IPS-20b (cell line): ENCODE measurements around the gene ZNF575.
"Not testable (repeated sequence)": the region's sequence is repeated elsewhere in the genome, so short reads cannot be mapped to it uniquely, and the experiment has no call there.

Source experiments
- H3K27ac ChIP-seq: one replicate; pipeline ENCODE4 v1.5.1; 2013; ENCODE audit warnings: low read length
- H3K27me3 ChIP-seq: 2 replicates; pipeline ENCODE4 v1.6.1; 2013; ENCODE audit warnings: mild to moderate bottlenecking, low read length, inconsistent platforms; ENCODE audit not compliant: insufficient read depth
- H3K36me3 ChIP-seq: 2 replicates; pipeline ENCODE4 v1.6.1; 2013; ENCODE audit warnings: low read depth, mild to moderate bottlenecking, inconsistent platforms, low read length, moderate library complexity; ENCODE audit not compliant: insufficient read depth
- H3K4me1 ChIP-seq: 2 replicates; pipeline ENCODE4 v1.6.1; 2013; ENCODE audit warnings: mild to moderate bottlenecking, control low read depth, inconsistent platforms, low read length, moderate library complexity; ENCODE audit not compliant: insufficient read depth
- H3K4me3 ChIP-seq: 2 replicates; pipeline ENCODE4 v1.5.1; 2013; ENCODE audit warnings: mild to moderate bottlenecking, low read length, inconsistent platforms
- H3K9ac ChIP-seq: 2 replicates; pipeline ENCODE4 v1.6.1; 2013; ENCODE audit warnings: low read depth, mild to moderate bottlenecking, inconsistent platforms, low read length, moderate library complexity
- H3K9me3 ChIP-seq: 2 replicates; pipeline ENCODE4 v1.6.1; 2013; ENCODE audit warnings: mild to moderate bottlenecking, low read depth, low read length, inconsistent platforms; ENCODE audit not compliant: insufficient read depth

The ZNF575 gene

GRCh38 chr19:43533546-43534304 is 737 bp downstream of the ZNF575 start:
- Histone ChIP-seq H3K9me3 (peaks cover 6% of the 10 kb centered on the region; the same call in 1 of the 2 replicates), H3K9ac (peak overlapping the region; percentile 63; the same call in 1 of the 2 replicates), H3K27me3 (no peaks in the 10 kb centered on the region), H3K4me1 (peaks cover 14% of the 10 kb centered on the region; the same call in 1 of the 2 replicates), H3K36me3 (peaks cover 16% of the 10 kb centered on the region), H3K27ac (no peak overlapping the region), H3K4me3 (peak overlapping the region; percentile 70)

- Histone ChIP-seq H3K27me3 (no peaks in the 10 kb centered on the region), H3K36me3 (peaks cover 22% of the 10 kb centered on the region), H3K9ac (peak overlapping the region; percentile 63; the same call in 1 of the 2 replicates), H3K9me3 (peaks cover 12% of the 10 kb centered on the region; the same call in 1 of the 2 replicates), H3K4me3 (peak overlapping the region; percentile 70; the same call in 1 of the 2 replicates), H3K27ac (peak overlapping the region; percentile 56), H3K4me1 (peaks cover 14% of the 10 kb centered on the region; the same call in 1 of the 2 replicates)
These were observed 1.4 kb downstream of the ZNF575 start for GRCh38 chr19:43534305-43534815.

GRCh38 chr19:43534816-43535761 is 2.1 kb downstream of the ZNF575 start:
- Histone ChIP-seq H3K36me3 (peaks cover 27% of the 10 kb centered on the region), H3K9ac (peak overlapping the region; percentile 63; the same call in 1 of the 2 replicates), H3K27me3 (no peaks in the 10 kb centered on the region), H3K27ac (no peak overlapping the region), H3K9me3 (peaks cover 15% of the 10 kb centered on the region; the same call in 1 of the 2 replicates), H3K4me3 (peak overlapping the region; percentile 70; the same call in 1 of the 2 replicates), H3K4me1 (peaks cover 14% of the 10 kb centered on the region; the same call in 1 of the 2 replicates)

- Histone ChIP-seq H3K4me3 (no peak overlapping the region), H3K36me3 (peaks cover 63% of the 10 kb centered on the region), H3K27me3 (no peaks in the 10 kb centered on the region), H3K9me3 (peaks cover 15% of the 10 kb centered on the region; the same call in 1 of the 2 replicates), H3K27ac (no peak overlapping the region), H3K9ac (no peak overlapping the region), H3K4me1 (peaks cover 10% of the 10 kb centered on the region; the same call in 1 of the 2 replicates)
These were observed 5.9 kb downstream of the ZNF575 start for GRCh38 chr19:43538922-43539321.

GRCh38 chr19:43540381-43540780 is 7.4 kb downstream of the ZNF575 start:
- no peak overlapping the region for H3K4me3 ChIP-seq
- no peak overlapping the region for H3K9ac ChIP-seq
- 0 out of 2 replicates have a peak, but pooled peaks cover 4% of the 10 kb centered on the region for H3K4me1 ChIP-seq
- H3K36me3 ChIP-seq = peaks cover 74% of the 10 kb centered on the region
- H3K27ac ChIP-seq = no peak overlapping the region
- H3K9me3 ChIP-seq = peaks cover 15% of the 10 kb centered on the region; the same call in 1 of the 2 replicates
- H3K27me3 ChIP-seq = no peaks in the 10 kb centered on the region

- H3K36me3 ChIP-seq = peaks cover 76% of the 10 kb centered on the region
These were observed 9.1 kb downstream of the ZNF575 start for GRCh38 chr19:43541920-43542650.

GRCh38 chr19:43544077-43544476 is 11.1 kb downstream of the ZNF575 start:
- Histone ChIP-seq H3K9me3 (peaks cover 5% of the 10 kb centered on the region; the same call in 1 of the 2 replicates), H3K36me3 (peaks cover 61% of the 10 kb centered on the region), H3K9ac (no peak overlapping the region), H3K27me3 (no peaks in the 10 kb centered on the region), H3K4me1 (no peaks in the 10 kb centered on the region), H3K27ac (no peak overlapping the region), H3K4me3 (no peak overlapping the region)

More at GRCh38 chr19:43541920-43542650, 9.1 kb downstream of the ZNF575 start:
- no peak overlapping the region for H3K9ac ChIP-seq
- H3K27me3 ChIP-seq = no peaks in the 10 kb centered on the region
- no peak overlapping the region for H3K27ac ChIP-seq
- no peaks in the 10 kb centered on the region for H3K4me1 ChIP-seq
- peaks cover 15% of the 10 kb centered on the region; the same call in 1 of the 2 replicates for H3K9me3 ChIP-seq
- H3K4me3 ChIP-seq = no peak overlapping the region

GRCh38 chr19:43545276-43545675 is 12.3 kb downstream of the ZNF575 start:
- H3K27ac ChIP-seq = no peak overlapping the region
- H3K4me1 ChIP-seq = no peaks in the 10 kb centered on the region
- no peaks in the 10 kb centered on the region for H3K27me3 ChIP-seq
- H3K9ac ChIP-seq = no peak overlapping the region
- no peaks in the 10 kb centered on the region for H3K9me3 ChIP-seq
- peaks cover 58% of the 10 kb centered on the region; the same call in 1 of the 2 replicates for H3K36me3 ChIP-seq
- no peak overlapping the region for H3K4me3 ChIP-seq

- no peak overlapping the region for H3K9ac ChIP-seq
- H3K27me3 ChIP-seq = no peaks in the 10 kb centered on the region
- H3K27ac ChIP-seq = no peak overlapping the region
- H3K36me3 ChIP-seq = peaks cover 58% of the 10 kb centered on the region
- no peaks in the 10 kb centered on the region for H3K9me3 ChIP-seq
- no peaks in the 10 kb centered on the region for H3K4me1 ChIP-seq
- H3K4me3 ChIP-seq = no peak overlapping the region
These were observed 13.0 kb downstream of the ZNF575 start for GRCh38 chr19:43545981-43546380.

- H3K9me3 ChIP-seq = no peaks in the 10 kb centered on the region
- H3K27me3 ChIP-seq = no peaks in the 10 kb centered on the region
- H3K4me3 ChIP-seq = no peak overlapping the region
- no peak overlapping the region for H3K27ac ChIP-seq
- peaks cover 59% of the 10 kb centered on the region for H3K36me3 ChIP-seq
- no peak overlapping the region for H3K9ac ChIP-seq
- H3K4me1 ChIP-seq = no peaks in the 10 kb centered on the region
These were observed 13.6 kb downstream of the ZNF575 start for GRCh38 chr19:43546581-43546980.

GRCh38 chr19:43547926-43548325 is 14.9 kb downstream of the ZNF575 start:
- not testable (repeated sequence) for H3K4me1 ChIP-seq, H3K27me3 ChIP-seq, H3K4me3 ChIP-seq, H3K27ac ChIP-seq, H3K9ac ChIP-seq, H3K9me3 ChIP-seq
- H3K36me3 ChIP-seq = peaks cover 54% of the 10 kb centered on the region
